ENCODE measurements around the gene GPRASP3. TPM values are rescaled to one million over a fixed set of nuclear protein-coding genes. Genes with fewer than 3 reads are reported as not detected.
A peak's percentile ranks its signal among the peaks of the same experiment; 100 is the strongest.

The GPRASP3 gene
- total RNA-seq, 4 donors from 2014 or later = 3.7 to 6.9 (median 4.6) TPM

DNA sequence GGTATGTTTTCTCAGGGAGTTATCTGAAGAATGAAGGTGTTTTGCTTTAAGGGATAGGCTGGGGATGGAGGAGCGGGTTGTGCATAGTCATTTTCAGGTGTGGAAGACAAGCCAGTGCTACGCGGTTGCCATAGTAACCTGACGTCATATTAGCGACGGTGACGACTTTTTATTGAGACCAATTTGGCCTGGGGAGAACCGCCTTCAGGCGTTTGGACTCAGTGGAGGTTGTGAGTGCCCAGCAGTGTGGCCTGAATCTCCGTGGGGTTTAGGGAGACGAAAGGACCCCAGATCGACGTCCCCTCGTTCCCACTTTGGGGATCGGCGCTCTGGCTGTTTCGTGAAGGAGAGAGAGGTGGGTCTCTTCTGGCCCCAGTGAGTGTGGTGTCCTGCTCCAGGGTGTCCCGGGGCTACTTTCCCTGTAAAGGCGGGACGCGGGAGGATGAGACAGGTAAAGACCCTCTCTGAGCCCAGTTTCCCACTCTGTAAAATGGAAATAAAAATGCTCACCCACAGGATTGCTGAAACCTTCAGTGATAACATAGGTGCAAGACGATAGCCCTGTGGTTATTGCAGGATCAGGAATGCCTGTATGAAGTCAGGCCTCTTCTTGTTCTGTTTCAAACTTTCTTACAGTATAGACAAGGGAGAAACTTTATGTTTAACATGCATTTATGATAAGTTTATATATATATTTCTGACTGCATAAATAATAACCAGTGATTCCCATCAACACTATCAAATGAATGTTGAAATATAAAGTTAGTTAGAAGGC, 48.6 kb downstream of the GPRASP3 start:
- H3K4me1 ChIP-seq = peaks cover 6 to 8% (median 7%) of the 10 kb centered on the region in 4 donors
- intact Hi-C loops (cut with DNase I) = no loop called here
- peak; percentile 94 for DNase-seq (ENCODE audit: extremely low spot score)
- peak overlapping the region; percentile 58 to 70 (median 60) for H3K4me3 ChIP-seq
- H3K36me3 ChIP-seq = no peaks in the 10 kb centered on the region
- TF ChIP-seq POLR2AphosphoS5 (IDR thresholded peaks at IDR 0.05) (peak; percentile 73 to 75), CTCF (IDR thresholded peaks at IDR 0.05) (no peak)
- H3K9me3 ChIP-seq = no peaks in the 10 kb centered on the region
- H3K27ac ChIP-seq (replicated peaks in 1 of 4) = peak overlapping the region; percentile 55 to 68 (median 66)
- WGBS = 18% methylated on average over 22 of the region's 22 CpGs
- H3K27me3 ChIP-seq = no peaks in the 10 kb centered on the region

Small RNA genes lying within 50 kb of the gene (small RNA-seq; reads per million reads assigned to genes)
- 0 reads per million in 3 donors for gene RNU6-589P

Other genes with a start within 250 kb of the GPRASP3 start
- not detected for gene TCP11X2, start 248.9 kb upstream of the GPRASP3 start, total RNA-seq
- gene TMSB15A, start 204.0 kb upstream of the GPRASP3 start, total RNA-seq = under 1 TPM in 1 of 4 donors, not detected in 3; 0.66 TPM
- gene ARMCX5, start 121.2 kb upstream of the GPRASP3 start, total RNA-seq = 10 to 100 TPM in 2 of 4 donors, 1 to 10 TPM in 2; 9.9 to 11.1 (median 10.2) TPM
- 10 to 100 TPM in 3 of 4 donors, 1 to 10 TPM in 1; 9.9 to 18.5 (median 13.1) TPM for gene GPRASP1, start 69.3 kb upstream of the GPRASP3 start, total RNA-seq
- 10 to 100 TPM in 3 of 4 donors, 1 to 10 TPM in 1; 5.4 to 14.9 (median 10.7) TPM for gene GPRASP2, start 8.3 kb upstream of the GPRASP3 start, total RNA-seq
- under 1 TPM; 0.52 to 0.99 (median 0.73) TPM for gene RAB40AL, start 216.5 kb downstream of the GPRASP3 start, total RNA-seq

Measured in esophagus muscularis mucosa (tissue), 4 donors.